ENCODE results near the gene CNNM2.
A peak's percentile ranks its signal among the peaks of the same experiment; 100 is the strongest.
"Not testable (repeated sequence)": the region's sequence is repeated elsewhere in the genome, so short reads cannot be mapped to it uniquely, and the experiment has no call there.

The CNNM2 gene

DNA sequence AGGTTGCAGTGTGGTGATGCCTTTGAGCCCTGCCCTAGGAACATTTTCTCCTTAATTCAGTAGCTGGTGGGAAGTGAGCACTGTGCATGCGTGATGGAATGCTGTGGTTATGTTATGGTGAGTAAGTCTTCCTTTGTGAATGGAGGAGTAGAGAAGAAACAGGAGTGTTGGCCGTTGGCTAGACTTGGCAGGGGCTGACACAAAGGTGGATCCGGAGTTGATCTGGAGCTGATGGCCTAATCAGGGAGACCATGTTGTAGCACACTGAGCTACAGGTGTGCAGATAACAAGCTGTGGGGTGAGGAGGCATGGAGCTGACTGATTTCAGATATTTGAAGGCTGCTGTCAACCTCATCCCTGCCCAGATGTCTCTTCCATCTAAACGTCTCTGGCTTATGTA is 122.3 kb downstream of the CNNM2 start:
- no peak for DNase-seq (ENCODE audit: low spot score)

DNA sequence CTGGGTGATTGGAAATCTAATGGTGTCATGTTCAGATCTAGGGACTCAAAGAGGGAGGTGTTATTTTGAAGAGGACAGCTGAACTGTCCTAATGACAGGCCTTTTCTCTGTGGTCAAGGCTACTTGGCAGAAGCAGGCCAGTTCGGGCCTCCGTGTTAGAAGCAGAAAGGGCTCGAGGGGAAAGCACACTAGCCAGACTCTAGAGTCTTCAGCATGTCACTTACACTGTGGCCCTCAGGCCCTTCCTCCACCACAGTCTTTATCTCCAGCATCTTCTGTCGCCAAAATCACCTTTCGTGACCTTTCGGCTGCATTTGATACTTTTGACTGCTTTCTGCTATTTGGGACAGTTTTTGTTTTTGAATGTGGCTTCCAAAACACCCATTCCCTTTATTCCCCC is 123.3 kb downstream of the CNNM2 start:
- DNase-seq (ENCODE audit: low spot score) = no peak

DNA sequence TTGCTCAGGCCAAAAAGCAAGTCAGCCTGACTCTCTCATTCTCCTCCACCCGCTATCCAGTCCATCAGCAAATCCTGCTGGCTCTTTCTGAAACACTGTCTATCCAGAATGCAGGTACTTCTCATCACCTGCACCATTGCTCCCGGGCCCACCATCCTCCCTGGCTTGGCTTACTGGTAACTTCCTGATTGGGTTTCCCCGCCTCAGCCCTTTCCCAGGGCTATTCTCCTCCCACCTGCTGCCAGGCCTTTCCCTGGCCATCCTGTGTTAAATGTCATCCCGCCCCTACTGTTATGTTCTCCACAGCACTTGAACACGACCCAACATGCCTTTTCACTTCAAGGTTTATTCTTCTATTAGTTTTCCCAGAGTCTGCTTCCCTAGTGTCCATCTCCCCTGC is 124.0 kb downstream of the CNNM2 start:
- DNase-seq (ENCODE audit: low spot score) = no peak

DNA sequence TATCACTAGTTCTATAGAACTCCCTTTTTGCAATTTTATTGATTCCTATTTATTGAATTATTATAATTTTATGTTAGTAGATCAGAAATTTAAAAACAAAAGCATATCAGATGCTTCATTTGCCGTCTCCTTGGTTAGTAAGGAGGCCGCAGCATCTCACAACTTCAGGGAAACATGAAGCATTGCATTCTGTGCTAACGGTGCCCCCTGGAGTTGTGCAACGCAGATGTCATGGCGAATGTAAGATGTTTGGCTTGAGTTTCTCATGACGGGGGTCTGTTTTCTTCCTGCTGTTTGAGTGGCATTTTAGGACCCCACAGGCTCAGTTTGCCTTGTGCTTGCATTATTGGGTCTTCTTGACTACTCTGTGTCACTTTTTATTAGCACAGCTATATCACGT is 124.8 kb downstream of the CNNM2 start:
- DNase-seq (ENCODE audit: low spot score) = no peak

DNA sequence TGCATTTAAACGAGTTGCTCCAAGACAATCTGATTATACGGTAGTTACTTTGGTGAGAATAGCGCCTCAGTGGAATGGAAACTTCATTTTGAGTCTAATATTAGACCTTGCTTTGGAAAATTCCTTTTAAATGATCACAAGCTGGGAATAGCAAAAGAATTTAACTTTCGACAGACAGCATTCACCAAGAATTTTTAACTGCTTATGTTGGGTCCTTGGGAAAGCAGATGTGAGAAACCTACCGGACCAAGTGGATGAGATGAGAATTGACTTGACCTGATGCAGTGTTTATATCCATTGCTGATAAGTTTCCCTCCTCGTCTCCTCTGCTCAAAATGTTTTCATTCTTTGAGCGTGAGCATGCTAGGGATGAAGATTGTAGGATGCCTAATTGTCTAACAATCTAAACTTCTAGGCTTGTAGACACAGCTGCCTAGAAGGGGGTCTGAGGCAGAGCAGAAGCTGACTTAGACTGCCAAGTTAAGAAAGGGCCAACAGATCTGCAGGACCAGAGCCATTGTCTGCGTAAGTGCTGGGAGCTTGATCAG is 126.9 kb downstream of the CNNM2 start:
- DNase-seq (ENCODE audit: low spot score) = no peak

DNA sequence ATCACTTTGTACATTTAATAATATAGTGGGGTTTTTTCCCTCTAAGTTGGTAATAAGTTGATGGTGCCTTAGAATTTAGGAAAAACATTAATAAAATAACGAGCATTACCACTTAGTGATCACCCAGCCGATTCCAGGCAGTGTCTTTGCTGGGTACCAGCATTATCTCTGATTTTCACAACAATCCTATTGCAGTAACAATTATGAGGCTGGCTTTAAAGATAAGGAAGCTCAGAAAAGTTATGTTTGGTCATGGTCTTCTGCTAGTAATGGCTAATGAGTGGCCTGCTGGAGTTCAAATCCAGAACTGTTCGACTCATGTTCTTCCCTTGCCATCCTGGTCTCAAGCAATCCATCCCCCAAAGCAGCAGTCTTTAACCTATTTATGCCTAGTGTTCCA is 127.9 kb downstream of the CNNM2 start:
- DNase-seq (ENCODE audit: low spot score) = no peak

DNA sequence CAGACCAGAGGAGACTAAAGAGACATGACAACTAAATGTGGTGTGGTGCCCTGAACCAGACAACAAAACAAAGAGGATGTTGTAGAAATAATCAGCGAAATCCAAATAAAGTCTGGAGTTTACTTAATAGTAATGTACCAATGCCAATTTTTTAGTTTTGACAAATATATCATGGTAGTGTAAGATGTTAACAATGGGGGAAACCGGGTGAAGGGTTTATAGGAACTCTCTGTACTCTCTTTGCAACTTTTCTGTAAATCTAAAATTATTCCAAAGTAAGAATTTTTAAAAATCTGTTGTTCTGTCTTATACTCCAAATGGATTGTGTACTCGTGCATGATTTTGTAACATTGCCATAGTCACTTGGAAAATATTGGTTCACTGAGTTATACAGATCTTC is 129.3 kb downstream of the CNNM2 start:
- DNase-seq (ENCODE audit: low spot score) = no peak

DNA sequence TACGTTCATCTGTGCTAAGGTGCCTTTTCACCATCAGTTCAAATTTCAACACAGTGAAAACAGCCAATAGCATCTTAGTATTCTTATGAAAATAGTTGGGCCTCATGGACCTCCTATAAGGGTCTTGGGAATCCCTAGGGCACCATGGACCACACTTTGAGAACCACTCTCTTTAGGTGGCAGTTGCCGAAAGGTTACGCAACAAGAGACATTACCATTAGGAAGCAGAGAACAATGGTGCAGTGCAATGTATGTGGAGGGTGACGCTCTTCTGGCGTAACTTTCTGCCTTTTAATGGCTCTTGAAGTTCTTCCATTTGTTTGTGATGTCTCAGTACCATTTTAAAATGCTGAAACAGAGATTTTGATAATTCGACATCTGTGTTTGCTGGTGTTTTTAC is 131.1 kb downstream of the CNNM2 start:
- DNase-seq (ENCODE audit: low spot score) = no peak

DNA sequence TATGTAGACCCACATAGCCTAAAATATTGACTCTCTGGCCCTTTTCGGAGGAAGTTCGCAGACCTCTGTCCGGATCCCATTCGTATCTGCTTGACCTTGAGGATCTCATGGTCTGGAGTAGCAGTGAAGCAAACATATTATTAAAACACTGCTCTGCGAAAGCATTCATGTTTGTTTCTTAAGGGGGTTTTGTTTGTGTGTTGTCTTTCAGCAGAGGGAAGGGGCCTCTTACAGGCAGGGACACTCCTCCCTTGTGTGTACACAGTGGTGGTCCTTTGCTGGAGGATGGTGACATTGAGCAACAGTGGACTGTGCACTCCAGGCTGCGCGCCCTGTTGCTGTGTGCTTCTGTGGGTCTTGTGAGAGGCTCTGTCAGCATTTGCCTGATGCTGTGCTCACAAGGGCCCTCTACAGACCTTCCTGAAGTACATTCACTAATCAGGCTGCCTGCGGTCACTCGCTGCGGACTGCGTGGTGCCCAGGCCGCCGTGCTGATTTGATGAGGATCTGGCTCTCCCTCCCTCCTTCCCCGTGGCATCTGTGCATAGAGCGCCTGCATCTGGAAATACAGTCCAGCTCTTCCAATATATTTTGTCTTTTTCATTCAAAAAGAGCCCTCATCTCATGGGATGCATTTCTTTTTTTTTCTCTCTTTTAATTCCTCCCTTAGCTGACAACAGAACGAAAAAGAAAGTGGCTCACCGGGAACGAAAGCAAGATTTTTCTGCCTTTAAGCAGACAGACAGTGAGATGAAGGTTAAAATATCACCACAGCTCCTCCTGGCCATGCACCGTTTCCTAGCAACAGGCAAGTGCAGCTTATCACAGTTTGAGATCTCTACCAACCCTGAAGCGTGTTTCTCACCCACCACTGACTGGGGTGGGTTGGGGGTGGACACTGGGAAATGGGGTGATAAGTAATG is 135.8 kb downstream of the CNNM2 start:
- DNase-seq (ENCODE audit: low spot score) = peak; percentile 65

DNA sequence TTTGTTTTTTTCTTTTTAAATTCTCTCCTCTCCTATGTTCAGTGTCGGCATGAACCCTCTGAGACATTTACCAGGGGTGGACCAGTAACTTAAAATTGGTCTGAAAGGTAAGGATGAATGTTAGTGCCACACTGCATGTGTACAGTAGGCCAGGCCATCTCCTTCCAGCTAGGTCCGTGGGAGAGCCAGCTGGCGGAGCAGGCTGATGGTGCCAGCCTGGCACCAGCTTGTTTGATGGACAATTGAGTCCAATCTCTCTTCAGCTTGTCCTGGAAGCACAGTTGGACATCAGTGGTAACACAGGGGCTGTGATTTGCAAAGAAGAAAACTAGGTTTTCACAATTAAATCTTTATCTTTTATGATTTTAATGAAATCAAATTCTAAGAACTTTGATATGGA is 136.5 kb downstream of the CNNM2 start:
- no peak for DNase-seq (ENCODE audit: low spot score)

DNA sequence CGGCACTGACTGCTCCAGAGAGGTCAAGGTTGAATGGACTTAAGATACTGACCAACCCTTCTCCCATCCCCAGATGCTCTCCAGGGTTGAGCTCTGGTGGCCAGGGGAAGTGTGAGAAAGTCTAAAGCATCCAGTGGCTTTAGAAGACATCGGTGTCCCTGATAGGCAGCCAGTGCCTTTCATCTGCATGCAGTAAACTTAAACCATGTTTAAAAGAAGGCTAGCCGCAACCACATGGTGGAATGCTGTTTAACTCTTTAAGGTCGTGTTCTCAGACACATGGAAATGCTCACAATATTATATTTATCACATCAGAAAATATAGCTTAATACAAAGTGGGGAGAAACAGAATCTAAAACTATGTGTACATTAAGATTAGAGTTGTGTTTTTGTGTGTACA is 137.0 kb downstream of the CNNM2 start:
- no peak for DNase-seq (ENCODE audit: low spot score)

DNA sequence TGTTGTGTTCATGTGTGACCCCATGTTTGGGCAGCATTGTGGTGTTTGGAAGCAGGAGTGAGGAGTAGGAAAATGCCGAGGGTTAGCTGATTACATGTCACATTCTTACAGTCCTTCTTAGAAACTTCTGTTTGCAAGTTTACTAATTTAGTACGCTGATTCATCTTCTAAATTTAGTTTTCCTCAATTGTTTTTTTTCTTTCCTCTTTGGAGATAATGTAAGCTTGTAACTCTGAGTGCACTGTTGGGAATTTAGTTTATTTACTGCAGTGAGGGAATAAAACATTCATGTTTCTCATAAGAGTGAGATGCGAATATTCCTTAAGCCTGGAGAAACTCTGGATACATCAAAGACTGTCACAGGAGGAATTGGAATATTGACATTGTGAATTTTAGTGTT is 139.9 kb downstream of the CNNM2 start:
- no peak for DNase-seq (ENCODE audit: low spot score)

DNA sequence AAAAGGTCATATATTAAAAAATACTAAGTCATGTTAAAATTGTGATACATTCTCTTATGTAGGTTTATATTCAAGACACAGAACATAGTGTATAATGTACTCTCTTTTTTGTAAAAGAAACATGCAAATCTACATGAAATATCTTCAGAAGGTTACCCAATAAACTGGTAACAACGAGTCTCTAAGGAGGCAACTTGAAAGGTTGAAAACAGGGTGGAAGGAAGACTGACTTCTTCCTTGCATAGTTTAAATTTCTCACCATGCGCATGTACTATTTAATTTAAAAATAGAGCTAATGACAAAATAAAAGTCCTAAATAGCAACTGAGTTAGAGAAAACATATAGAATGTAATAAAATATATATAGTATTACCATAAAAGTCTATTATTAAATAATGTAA is 142.5 kb downstream of the CNNM2 start:
- no peak for DNase-seq (ENCODE audit: low spot score)

DNA sequence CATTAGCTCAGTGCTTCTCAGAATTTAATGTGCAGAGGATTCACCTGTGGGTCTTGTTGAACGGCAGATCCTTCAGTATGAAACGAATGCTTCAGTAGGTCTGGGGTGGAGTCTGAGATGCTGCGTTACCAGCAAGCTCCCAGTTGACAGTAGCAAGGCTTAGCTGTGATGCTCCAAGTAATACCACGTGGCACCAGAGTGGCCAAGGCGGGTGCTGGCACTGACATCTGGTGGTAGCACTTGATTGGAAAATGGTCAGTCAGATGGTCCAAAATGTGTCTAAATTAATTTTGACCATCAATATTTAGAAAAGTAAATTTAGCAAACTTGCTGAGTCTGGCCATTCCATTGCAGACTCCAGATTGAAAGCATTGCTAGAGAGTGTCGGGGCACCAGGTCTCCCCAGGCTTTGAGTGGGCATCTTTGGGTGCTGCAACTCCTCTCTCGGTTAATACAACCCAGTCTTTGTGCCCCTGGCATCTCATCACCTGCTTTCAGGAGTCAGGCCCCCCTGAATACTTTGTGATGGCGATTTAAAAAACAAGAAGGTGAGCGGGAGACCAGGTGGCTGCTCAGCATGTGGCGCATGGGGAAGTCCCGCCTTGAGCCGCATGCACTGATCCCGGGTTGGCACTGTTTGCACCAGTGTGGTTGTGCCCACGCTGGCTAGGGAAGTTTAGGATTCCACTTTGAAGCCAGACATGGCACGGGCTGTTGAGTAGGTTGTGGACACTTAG is 144.9 kb downstream of the CNNM2 start:
- DNase-seq (ENCODE audit: low spot score) = no peak

DNA sequence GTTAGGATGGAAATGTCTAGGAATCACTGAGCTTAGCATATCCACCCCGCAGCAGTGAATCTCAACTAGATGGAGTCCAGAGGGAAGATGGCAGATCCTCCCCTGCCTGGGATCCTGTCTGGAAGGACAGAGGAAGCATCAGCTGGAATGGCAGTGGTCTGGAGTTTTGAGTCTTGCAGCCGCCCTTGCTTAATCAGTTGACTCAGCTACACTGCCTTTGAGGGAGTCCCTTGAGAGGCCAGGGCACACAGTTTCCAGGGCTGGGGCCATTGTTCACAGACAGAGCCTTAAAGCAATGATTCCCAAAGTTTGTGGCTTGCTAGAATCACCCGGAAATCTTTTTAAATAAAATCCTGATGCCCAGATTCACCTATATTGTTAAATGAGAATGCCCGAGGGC is 146.9 kb downstream of the CNNM2 start:
- no peak for DNase-seq (ENCODE audit: low spot score)

DNA sequence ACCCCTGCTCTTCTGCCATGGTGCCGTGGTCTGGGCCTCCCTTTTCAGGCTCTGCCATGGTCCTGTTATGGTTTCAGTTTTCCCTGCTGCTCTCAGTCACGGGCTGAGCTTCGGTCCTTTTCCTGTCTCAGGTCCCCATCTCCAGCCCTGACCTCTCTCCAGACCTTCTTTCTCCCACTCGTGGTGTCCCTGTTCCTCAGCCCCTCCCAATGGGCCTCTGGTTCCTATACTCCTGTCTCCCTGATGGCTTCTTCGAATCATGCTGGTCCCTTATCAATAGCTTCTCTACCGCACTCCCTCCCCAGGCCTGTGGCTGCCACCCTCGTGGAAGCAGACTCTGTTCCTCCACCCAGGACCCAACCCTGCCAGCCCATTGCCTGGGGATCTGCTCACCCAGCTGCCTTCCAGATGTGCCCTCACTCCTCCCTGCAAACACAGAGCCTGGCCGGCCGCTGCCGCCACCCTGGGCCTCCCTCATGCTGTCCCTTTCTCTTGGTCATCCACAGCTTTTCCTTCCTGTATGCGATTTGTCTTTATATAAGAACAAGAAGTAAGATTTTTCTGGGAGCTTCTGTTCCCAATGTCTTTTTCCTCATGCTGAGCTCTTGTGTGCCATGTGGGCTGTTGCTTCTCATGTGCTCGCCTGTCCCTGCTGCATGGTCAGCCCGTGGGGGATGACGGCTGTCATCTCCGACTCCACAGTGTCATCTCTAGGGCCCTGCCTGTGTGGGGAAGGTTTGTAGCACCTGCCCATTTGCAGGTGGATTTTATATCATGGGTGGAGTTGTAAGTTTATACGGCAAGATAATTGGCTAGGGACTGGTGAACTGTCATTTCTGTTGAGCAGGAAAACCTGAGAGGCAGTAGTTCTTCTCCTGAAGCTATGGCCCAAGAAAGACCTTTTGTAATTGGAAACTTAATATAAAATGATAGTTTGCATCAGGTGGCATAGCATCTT is 148.3 kb downstream of the CNNM2 start:
- DNase-seq (ENCODE audit: low spot score) = no peak

DNA sequence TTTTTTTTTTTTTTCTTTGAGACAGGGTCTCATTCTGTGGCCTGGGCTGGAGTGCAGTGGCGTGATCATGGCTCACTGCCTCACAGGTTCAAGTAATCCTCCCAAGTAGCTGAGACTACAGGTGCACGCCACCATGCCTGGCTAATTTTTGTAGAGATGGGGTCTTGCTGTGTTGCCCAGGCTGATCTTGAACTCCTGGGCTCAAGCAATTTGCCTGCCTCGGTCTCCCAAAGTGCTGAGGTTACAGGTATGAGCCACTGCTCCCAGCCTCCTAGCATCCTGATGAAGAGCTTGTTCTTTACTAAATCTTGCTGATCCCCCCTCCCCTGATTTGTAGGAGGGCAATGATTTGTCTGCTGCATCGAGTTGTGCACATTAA is 149.0 kb downstream of the CNNM2 start:
- DNase-seq (ENCODE audit: low spot score) = not testable (repeated sequence)

DNA sequence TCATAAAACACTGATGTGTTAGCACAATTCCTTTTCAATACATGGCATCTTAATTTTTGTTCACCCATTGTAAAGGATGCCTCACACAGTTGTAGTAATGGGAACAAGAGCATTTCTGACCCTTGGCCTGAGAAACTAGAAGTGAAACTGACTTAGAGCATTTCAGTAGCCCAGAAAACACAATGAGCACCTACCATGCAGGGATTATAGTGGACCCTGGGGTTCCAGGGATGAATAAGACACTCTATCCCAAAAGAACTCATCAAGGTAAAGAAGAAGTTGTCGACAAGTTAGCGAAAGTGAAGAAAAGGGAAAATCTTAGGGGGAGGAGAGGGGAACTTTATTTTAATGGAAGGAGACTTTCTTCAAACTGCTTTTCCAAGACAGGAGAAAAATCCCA is 149.4 kb downstream of the CNNM2 start:
- no peak for DNase-seq (ENCODE audit: low spot score)

DNA sequence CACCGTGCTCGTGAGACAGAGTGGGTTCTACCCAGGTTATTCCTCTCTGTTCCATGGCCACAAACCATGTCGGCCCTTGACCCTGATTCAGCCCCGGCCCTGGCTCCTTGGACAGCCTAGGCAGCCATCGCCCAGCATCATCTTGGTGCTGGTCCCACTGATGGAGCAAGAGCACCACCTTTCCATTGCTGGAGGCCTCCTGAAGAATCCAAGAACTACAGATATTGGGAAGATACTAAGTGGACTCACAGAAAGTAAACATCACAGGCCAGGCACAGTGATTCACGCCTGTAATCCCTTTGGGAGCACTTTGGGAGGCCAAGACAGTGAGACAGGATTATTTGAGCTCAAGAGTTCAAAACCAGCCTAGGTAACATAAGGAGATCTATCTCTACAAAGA is 149.9 kb downstream of the CNNM2 start:
- DNase-seq (ENCODE audit: low spot score) = no peak

DNA sequence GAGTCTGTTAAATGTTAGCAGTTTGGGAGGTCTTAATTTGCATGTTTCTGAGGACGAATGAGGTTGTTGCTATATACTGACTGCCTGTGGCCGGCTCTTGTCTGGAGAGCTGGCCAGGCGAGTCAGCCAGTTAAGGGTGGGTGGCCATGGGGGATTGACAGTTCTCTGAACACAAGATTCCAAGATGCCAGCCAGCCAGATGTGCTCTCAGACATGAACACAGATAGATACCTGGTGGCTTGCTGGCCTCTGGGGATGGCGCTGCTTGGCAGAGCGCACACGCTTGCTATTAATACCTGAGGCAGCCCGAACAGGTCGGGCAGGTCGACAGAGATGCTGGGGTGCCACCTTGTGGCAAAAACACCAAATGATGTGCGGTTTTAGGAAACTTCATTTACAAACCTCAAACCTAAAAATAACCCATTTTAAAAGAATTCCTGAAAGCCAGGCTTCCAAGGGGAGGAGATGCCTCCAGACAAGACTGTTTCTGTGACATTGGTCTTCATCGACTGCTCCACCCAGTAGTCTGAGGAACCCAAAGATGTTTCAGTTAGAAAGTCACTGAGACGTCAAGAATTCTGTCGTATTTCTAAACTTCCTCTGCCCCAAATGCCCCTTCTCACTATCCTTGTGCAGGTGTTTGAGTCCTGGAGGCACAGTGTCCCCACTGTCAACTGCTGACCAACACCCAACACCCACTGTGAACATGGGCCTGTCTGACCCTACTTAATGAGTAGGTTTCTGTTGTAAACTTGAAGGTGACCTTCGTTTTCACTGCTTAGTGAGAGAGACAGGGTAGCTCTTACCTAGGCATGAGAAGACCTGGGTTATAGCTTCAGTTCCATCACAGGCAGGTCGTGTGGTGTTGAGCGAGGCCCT is 151.6 kb downstream of the CNNM2 start:
- DNase-seq (ENCODE audit: low spot score) = peak; percentile 69

DNA sequence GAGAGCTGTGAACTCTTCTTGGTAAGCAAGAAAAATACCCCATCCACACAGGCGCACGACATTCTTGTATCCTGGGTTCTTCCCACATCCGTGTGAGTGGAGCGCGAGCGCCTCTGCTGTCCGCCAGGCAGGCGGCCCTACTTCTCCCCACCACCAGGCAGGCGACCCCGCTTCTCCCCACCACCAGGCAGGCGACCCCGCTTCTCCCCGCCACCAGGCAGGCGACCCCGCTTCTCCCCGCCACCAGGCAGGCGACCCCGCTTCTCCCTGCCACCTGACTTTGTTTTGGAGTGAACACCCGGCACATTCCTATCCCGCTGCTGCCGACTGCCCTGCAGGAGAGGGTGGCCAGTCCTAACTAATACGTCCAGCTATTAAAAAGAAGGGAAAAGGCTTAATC is 154.2 kb downstream of the CNNM2 start:
- DNase-seq (ENCODE audit: low spot score) = no peak

Data from CD4-positive, alpha-beta T cell treated with Interleukin-6 at 100 ng/mL for 8 hours (primary cell).